Progenitor cell of endocrine pancreas (in vitro differentiated cells): ENCODE measurements around the gene PTPRA. TPM values are rescaled to one million over a fixed set of nuclear protein-coding genes. Genes with fewer than 3 reads are reported as not detected.

ENCODE experiments used
- DNase-seq: peaks from one replicate; pipeline ENCODE4 v3.0.0; 2021; ENCODE audit warnings: low spot score; ENCODE audit not compliant: unreplicated experiment
- H3K27ac Mint-ChIP-seq: 2 replicates; pipeline ENCODE4 v1.8.0; 2021; ENCODE audit warnings: mild to moderate bottlenecking, moderate library complexity, mixed read lengths
- H3K27me3 Mint-ChIP-seq: 2 replicates; pipeline ENCODE4 v1.8.0; 2021; ENCODE audit warnings: mixed read lengths
- H3K36me3 Mint-ChIP-seq: 2 replicates; pipeline ENCODE4 v1.8.0; 2022; ENCODE audit warnings: mixed read lengths; ENCODE audit not compliant: insufficient read depth
- H3K4me1 Mint-ChIP-seq: 2 replicates; pipeline ENCODE4 v1.8.0; 2021; ENCODE audit warnings: low read depth, mixed read lengths
- H3K4me3 Mint-ChIP-seq: 2 replicates; pipeline ENCODE4 v1.8.0; 2021; ENCODE audit warnings: low read depth, mild to moderate bottlenecking, moderate library complexity, mixed read lengths
- H3K9me3 Mint-ChIP-seq: 2 replicates; pipeline ENCODE4 v1.8.0; 2021; ENCODE audit warnings: low read depth, mixed read lengths
- total RNA-seq: library from RNA; stranded (reverse); gene quantifications from 2 replicates; pipeline ENCODE4 v1.2.1, GENCODE V29; 2021
- TF ChIP-seq, protein P1 (sequence below): fragments of 200-600 bp; sonication (generic); IDR thresholded peaks from one replicate; pipeline ENCODE4 v1.5.0; 2021; ENCODE audit warnings: antibody characterized with exemption, mild to moderate bottlenecking; ENCODE audit not compliant: unreplicated experiment

PTPRA gene
- total RNA-seq, 1 donor from 2014 or later = 73.2 TPM

DNA sequence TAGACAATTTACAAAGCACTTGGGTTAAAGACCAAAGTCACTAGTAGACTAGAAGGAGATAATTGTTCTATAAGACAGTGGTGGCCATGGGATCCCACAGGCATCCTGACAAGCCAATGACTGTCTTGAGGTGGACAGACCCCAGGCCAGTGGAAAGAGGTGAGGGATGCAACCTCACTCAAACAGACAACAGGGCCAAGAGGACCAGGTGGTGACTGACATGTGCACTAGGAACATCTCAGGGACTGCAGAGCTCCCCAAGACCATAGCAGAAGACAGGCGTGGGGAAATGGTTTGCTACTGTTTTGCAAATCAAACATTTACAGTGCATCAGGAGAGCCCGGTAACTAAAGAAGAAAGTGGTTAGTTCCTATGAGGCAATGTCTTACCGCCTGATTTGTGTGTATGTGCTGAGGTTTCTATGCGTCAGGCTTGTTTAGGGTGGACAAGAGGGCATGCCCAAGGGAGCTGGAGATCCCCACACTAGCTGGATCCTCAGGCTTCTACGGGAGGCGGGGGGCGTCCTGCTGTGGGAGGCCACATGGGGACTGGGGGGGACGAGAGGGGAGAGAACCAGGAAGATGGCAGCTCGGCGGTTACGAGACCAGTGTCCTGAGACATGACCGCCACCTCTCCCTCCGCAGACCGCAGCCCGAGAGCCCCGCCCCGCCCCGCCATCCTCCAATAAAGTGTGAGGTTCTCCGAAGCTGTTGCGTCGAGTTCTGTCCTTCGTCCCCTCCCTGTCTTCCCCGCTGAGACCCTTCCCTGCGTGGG is 171.9 kb downstream of the PTPRA start:
- no peak for DNase-seq
- peaks cover 15% of the 10 kb centered on the region for H3K36me3 Mint-ChIP-seq
- no peaks in the 10 kb centered on the region for H3K9me3 Mint-ChIP-seq
- peaks cover 28% of the 10 kb centered on the region for H3K4me1 Mint-ChIP-seq
- H3K27ac Mint-ChIP-seq = peak overlapping the region; percentile 71
- TF ChIP-seq, protein P1, sequence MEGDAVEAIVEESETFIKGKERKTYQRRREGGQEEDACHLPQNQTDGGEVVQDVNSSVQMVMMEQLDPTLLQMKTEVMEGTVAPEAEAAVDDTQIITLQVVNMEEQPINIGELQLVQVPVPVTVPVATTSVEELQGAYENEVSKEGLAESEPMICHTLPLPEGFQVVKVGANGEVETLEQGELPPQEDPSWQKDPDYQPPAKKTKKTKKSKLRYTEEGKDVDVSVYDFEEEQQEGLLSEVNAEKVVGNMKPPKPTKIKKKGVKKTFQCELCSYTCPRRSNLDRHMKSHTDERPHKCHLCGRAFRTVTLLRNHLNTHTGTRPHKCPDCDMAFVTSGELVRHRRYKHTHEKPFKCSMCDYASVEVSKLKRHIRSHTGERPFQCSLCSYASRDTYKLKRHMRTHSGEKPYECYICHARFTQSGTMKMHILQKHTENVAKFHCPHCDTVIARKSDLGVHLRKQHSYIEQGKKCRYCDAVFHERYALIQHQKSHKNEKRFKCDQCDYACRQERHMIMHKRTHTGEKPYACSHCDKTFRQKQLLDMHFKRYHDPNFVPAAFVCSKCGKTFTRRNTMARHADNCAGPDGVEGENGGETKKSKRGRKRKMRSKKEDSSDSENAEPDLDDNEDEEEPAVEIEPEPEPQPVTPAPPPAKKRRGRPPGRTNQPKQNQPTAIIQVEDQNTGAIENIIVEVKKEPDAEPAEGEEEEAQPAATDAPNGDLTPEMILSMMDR = no peak
- H3K27me3 Mint-ChIP-seq = no peaks in the 10 kb centered on the region
- peak overlapping the region; percentile 78 for H3K4me3 Mint-ChIP-seq

DNA sequence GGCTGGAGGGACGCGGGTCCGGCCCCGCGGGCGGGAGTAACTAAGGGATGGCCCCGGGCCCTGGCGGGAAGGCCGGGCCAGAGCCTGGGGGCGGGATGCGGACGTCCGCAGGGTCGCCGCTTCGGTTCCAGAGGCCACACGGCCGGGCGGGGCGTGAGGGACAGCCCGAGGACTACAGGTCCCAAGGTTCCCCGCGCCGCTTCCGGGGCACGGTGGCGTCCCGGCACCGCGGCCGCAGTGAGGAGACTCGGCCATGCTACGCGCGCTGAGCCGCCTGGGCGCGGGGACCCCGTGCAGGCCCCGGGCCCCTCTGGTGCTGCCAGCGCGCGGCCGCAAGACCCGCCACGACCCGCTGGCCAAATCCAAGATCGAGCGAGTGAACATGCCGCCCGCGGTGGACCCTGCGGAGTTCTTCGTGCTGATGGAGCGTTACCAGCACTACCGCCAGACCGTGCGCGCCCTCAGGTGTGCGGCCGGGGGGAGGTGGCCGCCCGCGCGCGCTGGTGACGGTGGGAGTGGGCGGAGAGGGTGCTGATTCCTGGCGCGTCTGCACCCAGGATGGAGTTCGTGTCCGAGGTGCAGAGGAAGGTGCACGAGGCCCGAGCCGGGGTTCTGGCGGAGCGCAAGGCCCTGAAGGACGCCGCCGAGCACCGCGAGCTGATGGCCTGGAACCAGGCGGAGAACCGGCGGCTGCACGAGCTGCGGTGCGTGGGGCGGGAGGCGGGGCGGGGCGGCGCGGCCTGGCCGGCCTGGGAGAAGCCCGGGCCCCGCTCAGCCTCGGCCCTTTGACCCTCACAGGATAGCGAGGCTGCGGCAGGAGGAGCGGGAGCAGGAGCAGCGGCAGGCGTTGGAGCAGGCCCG is 172.8 kb downstream of the PTPRA start, which contains the start of gene MRPS26:
MRPS26 (plus strand) TSS at position 237 of the 861 bp plus-strand sequence; CDS start at position 254, 17 bp downstream.
- peak; percentile 77 for DNase-seq
- peaks cover 15% of the 10 kb centered on the region for H3K36me3 Mint-ChIP-seq
- no peaks in the 10 kb centered on the region for H3K27me3 Mint-ChIP-seq
- H3K27ac Mint-ChIP-seq = peak within 1 kb of the TSS; percentile 91
- peak within 1 kb of the TSS; percentile 89 for H3K4me3 Mint-ChIP-seq
- TF ChIP-seq, protein P1 = no peak
- H3K9me3 Mint-ChIP-seq = no peaks in the 10 kb centered on the region
- H3K4me1 Mint-ChIP-seq = peaks cover 28% of the 10 kb centered on the region

DNA sequence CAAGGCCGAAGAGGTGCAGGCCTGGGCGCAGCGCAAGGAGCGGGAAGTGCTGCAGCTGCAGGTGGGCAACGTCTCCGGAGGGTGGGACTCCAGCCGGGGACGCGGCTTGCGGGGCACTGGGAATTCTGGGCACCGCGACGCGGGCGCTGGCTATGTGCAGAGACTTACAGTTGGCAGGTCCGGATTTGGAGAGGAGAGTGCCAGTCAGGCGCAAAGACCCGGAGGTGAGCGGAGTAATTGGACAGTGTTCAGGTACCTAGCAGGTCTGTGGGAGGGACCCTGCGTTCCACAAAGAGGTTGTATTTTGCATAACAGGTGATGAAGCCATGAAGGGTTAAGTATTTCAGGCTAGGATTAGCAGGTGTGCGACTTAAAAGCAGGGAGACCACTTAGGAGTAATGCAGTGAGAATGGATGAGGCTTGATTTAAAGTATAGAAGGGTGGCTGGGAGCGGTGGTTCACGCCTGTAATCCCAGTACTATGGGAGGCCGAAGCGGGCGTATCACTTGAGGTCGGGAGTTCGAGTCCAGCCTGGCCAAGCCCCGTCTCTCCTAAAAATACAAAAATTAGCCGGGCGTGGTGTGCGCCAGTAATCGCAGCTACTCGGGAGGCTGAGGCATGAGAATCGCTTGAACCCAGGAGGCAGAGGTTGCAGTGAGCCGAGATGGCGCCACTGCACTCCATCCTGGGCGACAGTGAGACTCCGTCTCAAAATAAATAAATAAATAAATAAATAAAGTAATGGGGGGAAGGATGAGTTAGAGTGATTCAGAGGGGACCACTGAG is 173.6 kb downstream of the PTPRA start:
- H3K27me3 Mint-ChIP-seq = no peaks in the 10 kb centered on the region
- peak overlapping the region; percentile 89 for H3K4me3 Mint-ChIP-seq
- TF ChIP-seq, protein P1 = no peak
- peaks cover 14% of the 10 kb centered on the region for H3K36me3 Mint-ChIP-seq
- H3K27ac Mint-ChIP-seq = peak overlapping the region; percentile 91
- DNase-seq = peak; percentile 22
- H3K9me3 Mint-ChIP-seq = no peaks in the 10 kb centered on the region
- H3K4me1 Mint-ChIP-seq = peaks cover 23% of the 10 kb centered on the region

DNA sequence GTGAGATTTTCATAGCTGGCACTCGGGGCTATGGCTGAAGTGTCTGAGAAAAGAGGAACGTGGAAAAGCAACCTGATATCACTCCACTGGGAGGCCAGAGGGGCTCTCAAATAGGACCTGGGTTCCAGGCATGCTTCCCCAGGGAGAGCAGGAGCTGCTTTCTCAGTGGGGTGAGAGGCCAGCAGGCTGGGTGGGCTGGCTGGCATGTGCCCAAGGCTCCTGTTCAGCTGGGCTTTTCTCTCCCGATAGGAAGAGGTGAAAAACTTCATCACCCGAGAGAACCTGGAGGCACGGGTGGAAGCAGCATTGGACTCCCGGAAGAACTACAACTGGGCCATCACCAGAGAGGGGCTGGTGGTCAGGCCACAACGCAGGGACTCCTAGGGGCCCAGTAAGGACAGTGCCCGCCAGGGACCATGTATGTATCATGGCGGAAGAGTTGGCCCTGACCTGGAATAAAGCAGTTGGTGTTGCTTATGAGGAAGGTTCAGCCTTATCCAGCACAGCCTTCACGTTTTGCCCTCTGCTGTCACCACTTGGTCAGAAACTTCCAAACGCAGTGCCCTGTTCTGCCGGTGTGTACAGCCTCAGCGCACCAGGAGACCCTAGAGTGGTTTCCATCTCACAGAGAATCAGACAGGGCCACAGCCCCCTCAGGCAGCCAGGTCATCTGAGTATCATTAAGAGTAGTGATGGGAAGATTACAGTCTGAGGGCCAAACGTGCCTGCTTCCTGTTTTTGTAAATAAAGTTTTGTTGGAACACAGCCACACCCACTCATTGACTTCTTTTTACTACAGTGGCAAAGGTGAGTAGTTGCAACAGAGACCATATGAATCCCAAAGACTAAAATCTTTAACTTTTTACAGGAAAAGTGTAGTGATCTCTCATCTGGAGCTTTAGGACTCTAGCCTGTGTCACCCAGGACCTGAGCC is 174.5 kb downstream of the PTPRA start:
- H3K4me1 Mint-ChIP-seq = peaks cover 14% of the 10 kb centered on the region
- TF ChIP-seq, protein P1 = no peak
- peaks cover 13% of the 10 kb centered on the region for H3K36me3 Mint-ChIP-seq
- H3K27ac Mint-ChIP-seq = no peak overlapping the region
- no peaks in the 10 kb centered on the region for H3K27me3 Mint-ChIP-seq
- peak overlapping the region; percentile 89 for H3K4me3 Mint-ChIP-seq
- H3K9me3 Mint-ChIP-seq = no peaks in the 10 kb centered on the region
- no peak for DNase-seq
